HG02973 (cell line): ENCODE results near the gene MIOX.
A peak's percentile ranks its signal among the peaks of the same experiment; 100 is the strongest.
"Not testable (repeated sequence)": the region's sequence is repeated elsewhere in the genome, so short reads cannot be mapped to it uniquely, and the experiment has no call there.

Experiments
- ATAC-seq: cut with Tn5 transposase; IDR thresholded peaks from one replicate; pipeline ENCODE4 v1.9.1; 2021; ENCODE audit warnings: moderate library complexity; ENCODE audit not compliant: unreplicated experiment

Gene MIOX

GRCh38 chr22:50527921-50528681 is 41.4 kb downstream of the MIOX start:
- ATAC-seq = no peak

- no peak for ATAC-seq
These were observed 42.2 kb downstream of the MIOX start for GRCh38 chr22:50528682-50529415.

- ATAC-seq = no peak
These were observed 42.8 kb downstream of the MIOX start for GRCh38 chr22:50529416-50529896.

GRCh38 chr22:50529897-50530579 is 43.4 kb downstream of the MIOX start, which contains the start of gene TYMP:
Gene TYMP, minus strand, starts transcription at chr22:50530012. Its CDS starts 303 bp downstream, at chr22:50529709.
- ATAC-seq = no peak

- ATAC-seq = no peak
These were observed 43.9 kb downstream of the MIOX start for GRCh38 chr22:50530580-50530876.

GRCh38 chr22:50530877-50531545 is 44.4 kb downstream of the MIOX start:
- ATAC-seq = peak; percentile 19

GRCh38 chr22:50531546-50531961 is 44.9 kb downstream of the MIOX start:
- ATAC-seq = no peak

- no peak for ATAC-seq
These were observed 45.5 kb downstream of the MIOX start for GRCh38 chr22:50531962-50532674.

GRCh38 chr22:50532824-50533796 is 46.5 kb downstream of the MIOX start:
- ATAC-seq = no peak

- not testable (repeated sequence) for ATAC-seq
These were observed 47.4 kb downstream of the MIOX start for GRCh38 chr22:50533856-50534711.

- no peak for ATAC-seq
These were observed 48.5 kb downstream of the MIOX start for GRCh38 chr22:50535113-50535512.

- no peak for ATAC-seq
These were observed 49.6 kb downstream of the MIOX start for GRCh38 chr22:50536226-50536625.

- ATAC-seq = no peak
These were observed 51.1 kb downstream of the MIOX start for GRCh38 chr22:50537765-50538164.
